HG03460 (cell line): ENCODE data around the gene CCDC201.
"Not testable (repeated sequence)": the region's sequence is repeated elsewhere in the genome, so short reads cannot be mapped to it uniquely, and the experiment has no call there.

Experiments used
- ATAC-seq: cut with Tn5 transposase; IDR thresholded peaks from one replicate; pipeline ENCODE4 v1.9.1; 2021; ENCODE audit not compliant: unreplicated experiment

CCDC201 gene

GRCh38 chr7:45878457-45879144 is 5.7 kb upstream of the CCDC201 start:
- no peak for ATAC-seq

- no peak for ATAC-seq
Measured at GRCh38 chr7:45876519-45876918, 3.6 kb upstream of the CCDC201 start.

DNA sequence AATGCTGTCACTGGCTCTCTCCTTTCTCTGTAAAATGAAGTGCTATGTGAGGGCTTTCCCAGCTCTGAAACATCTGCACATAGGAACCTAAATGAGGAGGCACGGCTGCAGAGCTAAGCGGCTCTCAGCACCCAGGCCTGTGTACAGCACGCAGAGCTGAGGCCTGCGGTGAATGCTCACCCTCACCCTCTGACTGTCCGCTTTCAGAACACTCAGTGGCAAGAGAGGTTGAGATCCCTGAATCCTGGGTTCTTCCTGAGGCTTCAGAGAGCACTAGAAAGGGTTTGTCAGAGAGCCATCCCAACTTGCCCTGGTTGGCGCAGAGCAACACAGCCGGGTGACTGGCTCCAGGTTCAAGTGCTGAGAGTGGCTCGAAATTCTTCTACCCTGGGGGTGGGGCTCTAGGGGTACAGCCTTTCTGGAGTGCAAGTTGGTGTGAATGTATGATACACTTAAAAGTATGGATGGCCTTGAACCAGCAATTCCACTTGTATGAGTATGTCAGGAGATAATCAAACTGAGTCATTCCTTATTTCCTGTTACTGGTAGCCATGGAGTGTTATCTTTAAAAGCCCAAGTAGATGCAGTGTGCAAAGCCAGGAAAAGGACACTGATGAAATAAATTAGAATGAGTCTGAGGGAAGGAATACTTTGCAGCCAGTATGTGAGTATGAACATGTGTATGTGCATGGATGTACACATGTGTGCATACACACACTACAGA is 1.7 kb upstream of the CCDC201 start:
- no peak for ATAC-seq

- no peak for ATAC-seq
Measured at GRCh38 chr7:45873355-45873754, 473 bp upstream of the CCDC201 start.

DNA sequence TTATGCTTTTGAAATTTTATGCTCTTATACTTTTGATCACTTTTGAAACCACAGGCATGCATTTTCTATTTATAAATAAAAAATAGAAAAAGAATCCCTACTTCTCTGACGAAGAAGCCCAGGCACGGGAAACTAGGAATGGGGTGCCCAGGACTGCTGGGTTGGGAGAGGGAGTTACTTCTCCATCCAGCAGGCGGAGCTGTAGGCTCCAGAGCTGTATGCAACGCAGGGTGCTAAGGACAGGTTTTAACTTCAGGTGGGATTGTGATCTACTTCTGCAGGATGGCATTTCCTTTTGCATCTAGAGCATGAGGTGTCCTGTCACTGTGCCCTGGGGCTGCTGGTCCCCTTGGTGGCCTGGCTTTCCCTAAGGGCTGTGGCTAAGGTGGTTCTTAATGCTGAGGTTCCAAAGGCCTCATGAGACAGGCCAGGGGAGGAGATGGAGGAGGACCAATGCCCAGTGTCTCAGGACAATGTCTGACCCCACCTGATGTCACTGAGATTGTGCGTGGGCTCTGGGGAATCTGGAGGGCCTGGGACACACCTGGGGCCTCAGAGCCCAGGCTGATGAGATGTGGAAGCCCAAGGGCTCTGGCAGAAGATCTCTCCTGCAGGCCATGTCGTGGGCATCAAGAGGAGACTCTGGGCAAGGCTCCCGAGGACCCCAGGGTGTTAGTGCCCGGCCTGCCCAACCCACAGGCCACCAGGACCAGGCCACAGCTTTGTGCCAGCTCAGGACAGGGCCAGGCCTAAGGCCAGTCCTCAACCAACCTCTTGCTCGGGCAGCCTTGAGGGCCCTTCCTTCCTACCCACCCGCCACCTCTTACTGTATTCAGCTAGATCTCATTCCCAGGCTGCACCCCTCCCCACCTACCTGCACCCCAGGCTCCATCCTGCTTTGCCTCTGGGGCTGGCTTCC is 507 bp downstream of the CCDC201 start:
- no peak for ATAC-seq

GRCh38 chr7:45869426-45869825 is 3.5 kb downstream of the CCDC201 start:
- no peak for ATAC-seq

DNA sequence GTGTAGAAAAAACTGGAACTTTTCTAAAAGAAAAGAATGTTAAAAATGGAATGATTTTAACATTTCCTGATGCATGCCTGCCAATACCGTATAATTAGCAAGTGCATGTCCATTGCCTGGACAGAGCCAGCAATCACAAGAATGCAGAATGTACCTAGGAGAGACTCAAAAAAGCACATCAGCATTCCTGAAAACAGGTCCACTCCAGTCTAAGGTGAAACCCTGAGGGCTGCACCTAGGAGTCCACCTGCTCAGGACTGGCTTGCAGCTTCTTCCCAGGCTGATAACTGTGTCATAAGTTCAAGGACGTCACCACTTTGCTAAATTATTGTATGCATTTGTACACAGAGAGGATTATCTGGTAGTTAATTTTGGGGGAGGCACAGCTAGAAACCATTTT is 5.4 kb downstream of the CCDC201 start:
- no peak for ATAC-seq

DNA sequence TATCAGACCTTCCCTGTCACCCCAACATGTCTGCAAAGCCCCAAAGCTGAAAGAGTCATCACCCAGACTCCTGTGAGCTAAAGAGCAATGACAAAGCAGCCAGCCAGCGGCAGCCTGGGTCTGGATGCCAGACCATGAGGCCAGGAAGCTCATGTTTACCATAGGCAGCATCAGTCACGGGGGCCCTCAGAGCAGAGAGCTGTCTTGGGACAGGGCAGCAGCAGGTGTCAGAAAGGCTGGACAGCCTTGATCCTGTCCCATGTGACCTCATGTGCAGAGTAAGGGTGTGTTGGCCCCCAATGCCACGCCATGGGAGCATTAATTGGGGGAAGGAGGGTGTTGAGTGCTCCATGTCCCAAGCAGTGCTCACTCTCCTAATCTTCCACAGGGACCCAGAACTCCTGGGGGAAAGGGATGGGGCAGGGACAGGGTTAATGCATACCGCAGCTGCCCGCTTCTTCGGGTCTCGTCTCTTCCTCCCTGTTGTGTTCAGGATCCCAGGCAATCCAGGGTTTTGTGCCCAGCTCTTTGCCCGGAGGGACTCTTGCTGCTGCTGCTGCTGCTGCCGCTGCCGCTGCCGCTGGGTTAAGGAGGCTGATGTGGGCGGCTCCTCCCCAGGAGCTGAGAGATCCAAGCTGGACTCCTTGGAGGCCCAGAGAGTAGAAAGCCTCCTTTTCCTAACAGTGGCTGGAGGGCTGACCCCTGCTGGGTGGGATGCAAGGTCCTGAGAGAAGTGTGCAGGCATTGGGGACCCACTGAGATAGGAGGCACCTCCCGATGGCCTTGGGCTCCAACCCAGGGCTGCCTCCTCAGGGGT is 7.1 kb downstream of the CCDC201 start:
- ATAC-seq, result no peak

GRCh38 chr7:45863715-45864114 is 9.2 kb downstream of the CCDC201 start:
- ATAC-seq, result no peak

GRCh38 chr7:45856888-45857287 is 16.0 kb downstream of the CCDC201 start:
- ATAC-seq, result not testable (repeated sequence)

- ATAC-seq, result not testable (repeated sequence)
Measured at GRCh38 chr7:45855680-45856079, 17.2 kb downstream of the CCDC201 start.

- not testable (repeated sequence) for ATAC-seq
Measured at GRCh38 chr7:45853491-45853890, 19.4 kb downstream of the CCDC201 start.

GRCh38 chr7:45852984-45853383 is 19.9 kb downstream of the CCDC201 start:
- ATAC-seq, result not testable (repeated sequence)

- not testable (repeated sequence) for ATAC-seq
Measured at GRCh38 chr7:45848734-45849133, 24.1 kb downstream of the CCDC201 start.

- ATAC-seq, result not testable (repeated sequence)
Measured at GRCh38 chr7:45846536-45846935, 26.3 kb downstream of the CCDC201 start.

GRCh38 chr7:45841926-45842717 is 30.8 kb downstream of the CCDC201 start:
- ATAC-seq, result not testable (repeated sequence)

DNA sequence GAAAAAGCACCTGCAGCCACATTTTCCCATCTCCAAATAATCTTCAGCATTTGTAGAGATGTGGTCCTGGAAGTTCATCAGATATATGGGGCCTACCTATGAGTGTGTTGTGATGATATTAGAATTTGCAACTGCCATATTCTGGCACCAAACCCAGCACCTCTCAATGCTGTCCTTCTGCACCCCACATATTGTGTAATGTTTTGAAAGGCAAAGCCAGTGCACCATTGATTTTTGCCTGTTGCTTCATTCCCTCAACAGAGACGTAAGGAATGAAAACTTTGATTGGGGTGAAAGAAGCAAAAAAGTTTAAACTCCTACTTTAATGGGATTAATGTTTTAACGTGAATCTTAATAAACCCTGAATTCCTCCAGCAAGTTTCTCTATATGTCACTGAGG is 34.0 kb downstream of the CCDC201 start:
- not testable (repeated sequence) for ATAC-seq

DNA sequence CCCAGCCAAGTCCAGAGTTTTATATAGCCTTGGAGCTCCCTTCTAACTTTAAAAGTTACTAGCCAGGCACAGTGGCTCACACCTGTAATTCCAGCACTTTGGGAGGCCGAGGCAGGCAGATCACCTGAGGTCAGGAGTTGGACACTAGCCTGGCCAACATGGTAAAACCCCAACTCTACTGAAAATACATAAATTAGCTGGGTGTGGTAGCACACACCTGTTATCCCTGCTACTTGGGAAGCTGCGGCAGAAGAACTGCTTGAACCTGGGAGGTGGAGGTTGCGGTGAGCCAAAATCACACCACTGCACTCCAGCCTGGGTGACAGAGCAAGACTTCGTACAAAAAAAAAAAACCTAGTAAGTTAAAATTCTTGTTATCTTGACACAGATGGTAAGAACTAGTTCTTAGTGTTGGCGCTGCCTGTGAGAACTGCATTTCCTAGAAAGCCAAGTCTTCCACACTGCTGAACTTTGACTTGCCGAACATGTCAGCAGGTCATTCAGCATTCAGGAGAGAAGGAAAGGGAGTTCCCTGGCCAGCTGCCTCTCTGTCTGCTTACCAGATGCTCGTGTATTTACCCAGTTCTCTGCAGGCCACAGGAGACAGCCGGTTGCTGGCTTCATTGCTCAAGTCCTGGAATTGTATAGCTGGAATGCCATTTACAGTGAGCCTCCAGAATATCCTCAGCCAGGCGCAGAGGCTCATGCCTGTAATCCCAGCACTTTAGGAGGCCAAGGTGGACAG is 40.3 kb downstream of the CCDC201 start:
- ATAC-seq, result not testable (repeated sequence)

GRCh38 chr7:45829846-45830245 is 43.0 kb downstream of the CCDC201 start:
- not testable (repeated sequence) for ATAC-seq
